RPMI7951 (cell line): ENCODE results near the gene AIFM1. TPM values are rescaled to one million over a fixed set of nuclear protein-coding genes. Genes with fewer than 3 reads are reported as not detected.
A peak's percentile ranks its signal among the peaks of the same experiment; 100 is the strongest.

Experiments used
- DNase-seq: peaks from one replicate; pipeline ENCODE4 v3.0.0-alpha.2; 2012; ENCODE audit warnings: low read depth
- total RNA-seq: library from RNA; depleted of rRNA; stranded (reverse); fragments of >200 nt; shearing (Covaris generic); gene quantifications from 2 replicates; pipeline ENCODE4 v1.2.3, GENCODE V29; 2014; rRNA removed

The AIFM1 gene
- total RNA-seq, 1 experiment from 2014 or later, result 17.3 TPM

- DNase-seq, result no peak
Measured at GRCh38 chrX:130093271-130093670, 72.4 kb downstream of the AIFM1 start.

- DNase-seq, result no peak
Measured at GRCh38 chrX:130091980-130092522, 73.6 kb downstream of the AIFM1 start.

GRCh38 chrX:130090364-130090763, 75.3 kb downstream of the AIFM1 start:
- no peak for DNase-seq

GRCh38 chrX:130086447-130087206, 79.0 kb downstream of the AIFM1 start:
- peak; percentile 90 for DNase-seq

- peak; percentile 39 for DNase-seq
Measured at GRCh38 chrX:130085551-130086446, 79.8 kb downstream of the AIFM1 start.

- no peak for DNase-seq
Measured at GRCh38 chrX:130084631-130085237, 80.9 kb downstream of the AIFM1 start.

- DNase-seq, result no peak
Measured at GRCh38 chrX:130083656-130084382, 81.8 kb downstream of the AIFM1 start.

GRCh38 chrX:130083107-130083490, 82.5 kb downstream of the AIFM1 start:
- DNase-seq, result no peak

- DNase-seq, result no peak
Measured at GRCh38 chrX:130082244-130083106, 83.2 kb downstream of the AIFM1 start.

GRCh38 chrX:130081421-130082045, 84.1 kb downstream of the AIFM1 start:
- no peak for DNase-seq

GRCh38 chrX:130080791-130081367, 84.8 kb downstream of the AIFM1 start:
- DNase-seq, result no peak

GRCh38 chrX:130079824-130080406, 85.7 kb downstream of the AIFM1 start:
- DNase-seq, result peak; percentile 63

Other genes starting within 250 kb of the AIFM1 start
- gene BCORL1, start 183.2 kb downstream of the AIFM1 start, total RNA-seq, result 0.49 and 0.96 TPM in 2 replicates
- gene ELF4, start 55.3 kb downstream of the AIFM1 start, total RNA-seq, result 10.5 and 10.6 TPM in 2 replicates
- gene RAB33A, start 6.1 kb upstream of the AIFM1 start, total RNA-seq, result 1.6 and 2.0 TPM in 2 replicates
- gene ZNF280C, start 103.1 kb upstream of the AIFM1 start, total RNA-seq, result 2.8 and 4.1 TPM in 2 replicates
- 13.2 and 14.1 TPM in 2 replicates for gene SLC25A14, start 174.1 kb upstream of the AIFM1 start, total RNA-seq
- gene GPR119, start 219.8 kb upstream of the AIFM1 start, total RNA-seq, result not detected in 2 replicates
- gene RBMX2, start 236.1 kb upstream of the AIFM1 start, total RNA-seq, result 19.5 and 19.7 TPM in 2 replicates